ENCODE data around the gene GFPT2. TPM values are rescaled to one million over a fixed set of nuclear protein-coding genes. Genes with fewer than 3 reads are reported as not detected.

Gene GFPT2
- total RNA-seq, 1 experiment from 2014 or later, result 1.9 TPM

- DNase-seq (ENCODE audit: low read depth), result no peak
Measured at GRCh38 chr5:180378438-180379344, 25.6 kb upstream of the GFPT2 start.

GRCh38 chr5:180377556-180378197 lies 24.5 kb upstream of the GFPT2 start:
- no peak for DNase-seq (ENCODE audit: low read depth)

- DNase-seq (ENCODE audit: low read depth), result no peak
Measured at GRCh38 chr5:180376511-180376910, 23.4 kb upstream of the GFPT2 start.

- no peak for DNase-seq (ENCODE audit: low read depth)
Measured at GRCh38 chr5:180375955-180376354, 22.8 kb upstream of the GFPT2 start.

- no peak for DNase-seq (ENCODE audit: low read depth)
Measured at GRCh38 chr5:180375291-180375690, 22.2 kb upstream of the GFPT2 start.

GRCh38 chr5:180373870-180374269 lies 20.7 kb upstream of the GFPT2 start:
- no peak for DNase-seq (ENCODE audit: low read depth)

GRCh38 chr5:180373454-180373853 lies 20.3 kb upstream of the GFPT2 start:
- no peak for DNase-seq (ENCODE audit: low read depth)

- DNase-seq (ENCODE audit: low read depth), result no peak
Measured at GRCh38 chr5:180371949-180372348, 18.8 kb upstream of the GFPT2 start.

GRCh38 chr5:180370861-180371641 lies 17.9 kb upstream of the GFPT2 start:
- DNase-seq (ENCODE audit: low read depth), result no peak

GRCh38 chr5:180367991-180368390 lies 14.9 kb upstream of the GFPT2 start:
- no peak for DNase-seq (ENCODE audit: low read depth)

GRCh38 chr5:180367300-180367699 lies 14.2 kb upstream of the GFPT2 start:
- no peak for DNase-seq (ENCODE audit: low read depth)

- peak; percentile 25 for DNase-seq (ENCODE audit: low read depth)
Measured at GRCh38 chr5:180366326-180366725, 13.2 kb upstream of the GFPT2 start.

GRCh38 chr5:180365829-180366228 lies 12.7 kb upstream of the GFPT2 start:
- DNase-seq (ENCODE audit: low read depth), result no peak

GRCh38 chr5:180364306-180364856 lies 11.2 kb upstream of the GFPT2 start:
- no peak for DNase-seq (ENCODE audit: low read depth)

GRCh38 chr5:180360078-180360957 lies 7.2 kb upstream of the GFPT2 start:
- DNase-seq (ENCODE audit: low read depth), result no peak

GRCh38 chr5:180358694-180359093 lies 5.6 kb upstream of the GFPT2 start:
- no peak for DNase-seq (ENCODE audit: low read depth)

GRCh38 chr5:180358179-180358578 lies 5.0 kb upstream of the GFPT2 start:
- no peak for DNase-seq (ENCODE audit: low read depth)

- DNase-seq (ENCODE audit: low read depth), result no peak
Measured at GRCh38 chr5:180354966-180355365, 1.8 kb upstream of the GFPT2 start.

GRCh38 chr5:180353980-180354452 lies 880 bp upstream of the GFPT2 start:
- no peak for DNase-seq (ENCODE audit: low read depth)

- no peak for DNase-seq (ENCODE audit: low read depth)
Measured at GRCh38 chr5:180352116-180353047, 754 bp downstream of the GFPT2 start.

All from M059J (cell line).